Measurements from ENCODE around the gene HOXD3.

The HOXD3 gene

DNA sequence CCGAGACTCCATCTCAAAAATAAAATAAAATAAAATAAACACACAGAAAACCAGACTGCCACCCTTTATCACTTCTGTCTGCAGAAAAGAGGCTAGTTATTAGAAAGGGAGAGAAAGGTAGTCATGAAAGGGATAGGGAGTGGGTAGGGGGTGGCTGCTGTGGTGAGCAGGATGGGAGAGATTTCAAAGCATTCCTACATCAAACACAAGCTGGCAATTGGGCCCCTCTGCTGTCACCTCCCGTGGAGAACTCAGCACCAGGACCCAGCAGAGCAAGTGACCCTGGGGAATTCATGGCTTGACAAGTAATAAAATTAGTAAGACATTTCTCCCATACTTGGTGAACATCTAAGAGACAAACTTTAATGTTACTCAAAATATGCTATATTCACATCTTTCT lies 27.6 kb downstream of the HOXD3 start:
- no peak for DNase-seq

DNA sequence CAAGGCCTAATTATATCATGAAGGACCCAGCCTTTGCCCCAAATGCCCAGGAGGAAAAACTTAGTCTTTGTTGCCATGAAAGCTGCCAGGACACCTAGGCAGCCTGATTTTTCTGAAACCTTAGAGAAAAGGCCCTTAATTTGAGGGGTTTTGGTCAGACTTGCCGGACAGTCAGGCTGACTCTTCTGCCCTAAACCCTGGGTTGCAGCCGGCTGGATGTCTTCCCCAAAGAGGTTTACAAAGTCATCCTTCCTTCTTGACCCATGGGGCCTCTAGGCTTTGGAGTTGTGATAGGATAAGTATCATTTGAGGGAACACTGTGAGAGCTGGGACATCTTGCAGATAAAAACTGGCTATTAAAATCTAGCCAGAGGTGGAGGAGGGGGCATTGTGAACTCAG lies 28.9 kb downstream of the HOXD3 start:
- DNase-seq, result no peak

GRCh38 chr2:176187200-176187898 lies 30.2 kb downstream of the HOXD3 start:
- DNase-seq, result no peak

GRCh38 chr2:176187899-176188773 lies 31.0 kb downstream of the HOXD3 start, which contains the start of gene HOXD1:
TSS of gene HOXD1 (plus strand) at chr2:176188668. CDS start at chr2:176188802, 134 bp downstream.
- DNase-seq, result peak; percentile 50 to 51

DNA sequence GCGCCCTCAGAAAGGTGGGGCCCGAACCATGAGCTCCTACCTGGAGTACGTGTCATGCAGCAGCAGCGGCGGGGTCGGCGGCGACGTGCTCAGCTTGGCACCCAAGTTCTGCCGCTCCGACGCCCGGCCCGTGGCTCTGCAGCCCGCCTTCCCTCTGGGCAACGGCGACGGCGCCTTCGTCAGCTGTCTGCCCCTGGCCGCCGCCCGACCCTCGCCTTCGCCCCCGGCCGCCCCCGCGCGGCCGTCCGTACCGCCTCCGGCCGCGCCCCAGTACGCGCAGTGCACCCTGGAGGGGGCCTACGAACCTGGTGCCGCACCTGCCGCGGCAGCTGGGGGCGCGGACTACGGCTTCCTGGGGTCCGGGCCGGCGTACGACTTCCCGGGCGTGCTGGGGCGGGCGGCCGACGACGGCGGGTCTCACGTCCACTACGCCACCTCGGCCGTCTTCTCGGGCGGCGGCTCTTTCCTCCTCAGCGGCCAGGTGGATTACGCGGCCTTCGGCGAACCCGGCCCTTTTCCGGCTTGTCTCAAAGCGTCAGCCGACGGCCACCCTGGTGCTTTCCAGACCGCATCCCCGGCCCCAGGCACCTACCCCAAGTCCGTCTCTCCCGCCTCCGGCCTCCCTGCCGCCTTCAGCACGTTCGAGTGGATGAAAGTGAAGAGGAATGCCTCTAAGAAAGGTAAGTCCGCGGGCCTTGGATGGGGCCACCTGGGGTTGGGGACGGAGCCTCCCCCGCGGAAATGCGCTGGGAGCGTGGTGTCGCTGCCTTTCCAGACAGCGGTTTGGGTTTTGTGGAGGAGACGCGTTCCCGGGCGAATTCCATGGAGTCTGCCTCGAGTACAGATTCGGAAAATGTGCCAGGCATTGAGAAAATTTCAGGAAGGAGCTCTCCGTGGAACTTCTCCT lies 31.9 kb downstream of the HOXD3 start:
- peak in 1 of 2 experiments; percentile 31 for DNase-seq

GRCh38 chr2:176189681-176190641 lies 32.9 kb downstream of the HOXD3 start:
- no peak for DNase-seq

- no peak for DNase-seq
These were observed 35.2 kb downstream of the HOXD3 start for GRCh38 chr2:176192351-176192750.

DNA sequence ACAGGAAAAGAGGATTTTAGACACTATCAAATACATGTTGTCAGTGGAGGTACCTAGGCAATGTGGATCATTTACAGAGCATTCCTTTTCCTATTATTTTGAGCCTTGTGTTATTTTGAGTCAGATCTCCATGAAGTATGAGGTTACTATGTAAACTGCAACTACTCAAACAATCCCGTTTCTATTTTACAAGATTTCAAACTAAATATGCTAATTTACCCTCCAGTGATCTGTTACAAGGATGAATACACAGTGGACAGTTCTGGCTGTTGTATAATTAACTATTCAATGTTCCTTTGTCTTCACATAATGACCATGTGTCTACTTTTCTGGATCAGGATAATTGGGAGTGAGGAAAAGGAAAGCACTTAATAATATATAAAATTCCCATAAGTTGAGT lies 35.9 kb downstream of the HOXD3 start:
- DNase-seq, result no peak

DNA sequence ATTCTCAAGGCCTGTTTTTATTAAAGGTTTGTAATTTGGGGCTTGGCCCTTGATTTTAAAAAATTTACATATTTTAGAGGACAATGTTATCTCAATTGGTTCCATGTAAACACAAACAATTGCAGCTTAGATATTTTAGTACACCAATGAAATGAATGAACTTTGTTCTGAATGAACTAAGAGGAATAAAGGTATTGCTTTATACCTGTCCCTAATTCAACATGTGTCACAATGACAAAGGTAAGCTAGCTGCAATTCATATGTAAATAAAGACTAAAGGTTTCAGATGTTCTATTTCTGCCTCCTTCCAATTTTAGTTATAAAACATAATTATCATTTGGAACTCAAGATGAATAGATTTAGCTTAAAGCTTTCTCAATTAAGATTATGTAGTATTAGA lies 42.8 kb downstream of the HOXD3 start:
- DNase-seq, result no peak

DNA sequence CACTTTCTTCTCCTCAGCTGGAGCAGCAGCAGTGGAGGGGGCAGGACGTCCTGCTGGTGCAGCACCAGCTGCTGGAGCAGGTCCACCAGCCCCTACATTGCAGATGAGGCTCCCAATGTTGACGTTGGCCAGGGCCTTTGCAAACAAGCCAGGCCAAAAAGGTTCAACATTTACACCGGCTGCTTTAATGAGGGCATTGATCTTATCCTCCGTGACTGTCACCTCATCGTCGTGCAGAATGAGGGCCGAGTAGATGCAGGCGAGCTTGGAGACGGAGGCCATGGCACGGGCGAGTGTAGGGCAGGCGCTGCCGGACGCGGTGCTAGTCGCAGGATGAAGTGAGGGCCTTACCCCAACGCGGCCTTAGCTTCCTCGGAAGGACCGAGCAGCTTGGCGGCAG lies 43.9 kb downstream of the HOXD3 start:
- no peak for DNase-seq

DNA sequence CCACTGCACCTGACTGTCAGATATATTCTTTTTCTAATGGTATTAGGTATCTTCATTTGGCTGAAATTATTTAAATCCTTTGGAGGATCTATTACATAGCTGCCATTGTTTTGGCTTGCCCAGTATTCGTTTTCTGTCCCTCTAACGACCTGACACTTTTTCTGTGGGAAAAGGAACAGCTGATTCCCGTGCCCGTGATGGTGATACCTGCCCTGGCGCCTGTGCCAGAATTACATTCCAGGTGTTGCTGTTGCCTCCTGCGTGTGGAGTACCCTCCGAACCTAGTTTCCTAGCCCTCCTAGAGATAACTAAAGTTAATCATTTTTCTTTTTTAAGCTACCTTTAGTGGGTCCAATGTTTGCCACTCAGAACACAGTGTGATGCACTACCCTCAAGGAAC lies 45.4 kb downstream of the HOXD3 start:
- DNase-seq, result no peak

- DNase-seq, result no peak
These were observed 48.0 kb downstream of the HOXD3 start for GRCh38 chr2:176205126-176205525.

DNA sequence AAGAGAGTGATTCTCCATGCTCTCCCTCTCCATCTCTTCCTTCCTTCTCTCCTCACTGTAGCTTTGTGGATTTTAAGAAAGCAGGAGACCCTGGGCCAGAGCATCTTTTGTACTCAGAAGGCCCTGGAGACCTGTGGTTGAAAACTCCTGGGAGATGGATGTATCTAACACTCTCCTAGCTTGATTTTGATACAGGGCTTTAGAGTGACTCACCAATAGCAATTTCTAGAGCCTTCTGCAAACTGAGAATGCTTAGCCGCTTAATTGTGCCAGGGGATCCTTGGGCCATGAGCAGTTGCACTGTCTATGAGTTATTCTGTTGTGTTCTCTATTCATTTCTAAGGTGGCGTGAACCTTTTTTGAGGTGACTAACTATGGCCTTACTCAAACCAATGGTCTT lies 49.0 kb downstream of the HOXD3 start:
- no peak for DNase-seq

DNA sequence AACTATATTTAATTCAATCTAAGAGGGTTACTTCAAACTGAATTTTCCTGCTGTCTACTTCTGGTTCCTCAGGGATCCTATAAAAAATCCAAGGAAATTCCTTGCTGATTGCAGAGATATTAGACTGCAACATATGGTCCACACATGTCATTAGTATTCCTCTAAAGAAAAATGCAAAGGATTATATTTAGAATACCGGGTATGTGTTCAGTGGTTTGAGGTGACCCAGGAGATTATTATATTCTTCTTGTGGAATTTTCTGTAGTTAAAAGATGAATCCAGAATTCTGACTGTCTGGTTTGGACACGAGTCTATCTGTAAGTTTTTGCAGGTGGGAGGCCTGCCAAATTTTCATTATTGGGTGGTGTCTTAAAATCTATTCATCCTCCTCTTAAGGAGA lies 49.6 kb downstream of the HOXD3 start:
- no peak for DNase-seq

DNA sequence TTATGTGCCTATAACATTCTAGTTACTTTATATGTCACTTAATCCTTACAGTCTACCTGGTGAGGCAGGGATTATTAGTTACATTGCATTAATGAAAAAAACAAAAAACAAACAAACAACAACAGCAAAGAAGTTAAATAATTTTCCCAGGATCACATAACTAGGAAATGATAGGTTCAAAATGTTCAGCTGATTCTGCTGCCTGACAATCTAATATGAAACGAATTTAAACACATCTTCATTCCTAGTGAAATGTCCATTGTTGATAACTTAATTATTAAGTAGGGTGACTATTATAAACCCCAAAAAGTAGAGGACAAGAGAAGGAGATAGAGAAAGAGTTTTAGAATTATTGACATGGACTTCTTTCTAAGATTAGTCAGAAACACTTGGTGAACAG lies 54.0 kb downstream of the HOXD3 start:
- DNase-seq, result no peak

- DNase-seq, result no peak
These were observed 55.2 kb downstream of the HOXD3 start for GRCh38 chr2:176212276-176212675.

- DNase-seq, result no peak
These were observed 56.3 kb downstream of the HOXD3 start for GRCh38 chr2:176213406-176213805.
